ENCODE measurements around the gene METTL8. TPM values are rescaled to one million over a fixed set of nuclear protein-coding genes. Genes with fewer than 3 reads are reported as not detected.

METTL8 gene
- total and polyA plus RNA-seq, 8 donors = 3.6 to 42.9 (median 7.0) TPM

GRCh38 chr2:171469176-171469575 lies 35.4 kb upstream of the METTL8 start:
- TF ChIP-seq EP300 (IDR thresholded peaks at IDR 0.05) = no peak
- TF ChIP-seq CTCF (IDR thresholded peaks at IDR 0.05) = no peak
- TF ChIP-seq POLR2AphosphoS5 (IDR thresholded peaks at IDR 0.05) = no peak
- TF ChIP-seq POLR2A (IDR thresholded peaks at IDR 0.05) = no peak
- WGBS, 5 donors = 92 to 96% (median 94%) methylated on average over 4 of the region's 4 CpGs
- no peak overlapping the region for H3K27ac ChIP-seq
- no peak overlapping the region for H3K4me3 ChIP-seq
- peaks cover 14 to 66% (median 47%) of the 10 kb centered on the region in 4 donors for H3K36me3 ChIP-seq
- intact Hi-C loops (cut with DNase I; ENCODE audit: low total_unique reads) = no loop called here
- no peaks in the 10 kb centered on the region for H3K4me1 ChIP-seq
- DNase-seq = no peak
- no peaks in the 10 kb centered on the region for H3K9me3 ChIP-seq
- no peaks in the 10 kb centered on the region for H3K27me3 ChIP-seq

- no peak for DNase-seq
- intact Hi-C loops (cut with DNase I; ENCODE audit: low total_unique reads) = no loop called here
- H3K4me1 ChIP-seq = no peaks in the 10 kb centered on the region
- peaks cover 3 to 68% (median 51%) of the 10 kb centered on the region in 4 donors for H3K36me3 ChIP-seq
- no peak overlapping the region for H3K4me3 ChIP-seq
- WGBS, 5 donors = 97 to 100% (median 100%) methylated on average over 1 of the region's 1 CpG
- no peaks in the 10 kb centered on the region for H3K9me3 ChIP-seq
- no peaks in the 10 kb centered on the region for H3K27me3 ChIP-seq
- H3K27ac ChIP-seq = no peak overlapping the region
- TF ChIP-seq EP300 (IDR thresholded peaks at IDR 0.05) = no peak
- no peak for TF ChIP-seq POLR2AphosphoS5 (IDR thresholded peaks at IDR 0.05)
- no peak for TF ChIP-seq CTCF (IDR thresholded peaks at IDR 0.05)
- TF ChIP-seq POLR2A (IDR thresholded peaks at IDR 0.05) = no peak
Observed at GRCh38 chr2:171460537-171460936, 26.7 kb upstream of the METTL8 start.

GRCh38 chr2:171459498-171459897 lies 25.7 kb upstream of the METTL8 start:
- TF ChIP-seq CTCF (IDR thresholded peaks at IDR 0.05) (no peak), POLR2A (IDR thresholded peaks at IDR 0.05) (no peak), EP300 (IDR thresholded peaks at IDR 0.05) (no peak), POLR2AphosphoS5 (IDR thresholded peaks at IDR 0.05) (no peak)
- Histone ChIP-seq H3K27me3 (no peaks in the 10 kb centered on the region), H3K9me3 (no peaks in the 10 kb centered on the region), H3K36me3 (peaks cover 3 to 70% (median 61%) of the 10 kb centered on the region in 4 donors), H3K4me3 (no peak overlapping the region), H3K4me1 (no peaks in the 10 kb centered on the region), H3K27ac (no peak overlapping the region)
- DNase-seq = no peak
- intact Hi-C loops (cut with DNase I; ENCODE audit: low total_unique reads) = no loop called here

GRCh38 chr2:171452773-171453172 lies 19.0 kb upstream of the METTL8 start:
- no peaks in the 10 kb centered on the region for H3K9me3 ChIP-seq
- TF ChIP-seq POLR2A (IDR thresholded peaks at IDR 0.05) (no peak), CTCF (IDR thresholded peaks at IDR 0.05) (no peak), POLR2AphosphoS5 (IDR thresholded peaks at IDR 0.05) (no peak), EP300 (IDR thresholded peaks at IDR 0.05) (no peak)
- H3K4me3 ChIP-seq = no peak overlapping the region
- H3K4me1 ChIP-seq = no peaks in the 10 kb centered on the region
- intact Hi-C loops (cut with DNase I; ENCODE audit: low total_unique reads) = no loop called here
- 87 to 96% (median 92%) methylated on average over 4 of the region's 4 CpGs for WGBS, 5 donors
- no peaks in the 10 kb centered on the region for H3K27me3 ChIP-seq
- peaks cover 9 to 96% (median 94%) of the 10 kb centered on the region in 4 donors for H3K36me3 ChIP-seq
- no peak overlapping the region for H3K27ac ChIP-seq
- DNase-seq = no peak
